ENCODE results near the gene GPATCH4.

- TF ChIP-seq CTCF (IDR thresholded peaks at IDR 0.05), result no peak
- no peak for TF ChIP-seq ZFX (IDR thresholded peaks at IDR 0.05; ENCODE audit: borderline replicate concordance)
These were observed 51.9 kb downstream of the GPATCH4 start for GRCh38 chr1:156549390-156549789.

All from 22Rv1 (cell line).